ENCODE results near the gene NUAK2.

Gene NUAK2

GRCh38 chr1:205257735-205258134, 63.8 kb downstream of the NUAK2 start:
- no peak for DNase-seq (ENCODE audit: low read depth, low spot score)

- DNase-seq (ENCODE audit: low read depth, low spot score) = no peak
Measured at GRCh38 chr1:205256951-205257625, 64.5 kb downstream of the NUAK2 start.

- peak; percentile 81 for DNase-seq (ENCODE audit: low read depth, low spot score)
Measured at GRCh38 chr1:205255941-205256780, 65.4 kb downstream of the NUAK2 start.

Data from activated naive CD8-positive, alpha-beta T cell treated with anti-CD3 and anti-CD28 coated beads, Interleukin-2, amount 50 U/mL, for 16 hours (primary cell).